GM12878 (cell line): ENCODE data around the gene COMMD1.

Experiments used
- CREM ChIP-seq: IDR thresholded peaks from 2 replicates; pipeline ENCODE4 v1.6.1; 2014; ENCODE audit warnings: antibody characterized with exemption, low read depth
- EGR1 ChIP-seq, 2 experiments: IDR thresholded peaks; 1 replicate in 1 of 2; 2 replicates in 1 of 2; pipeline ENCODE4 v1.6.1; 2011 to 2012; ENCODE audit warnings: low read depth in 2 of 2, low read length in 2 of 2, borderline replicate concordance in 1 of 2, mild to moderate bottlenecking in 1 of 2, moderate library complexity in 1 of 2

GRCh38 chr2:61988462-61989366 is 83.2 kb downstream of the COMMD1 start:
- TF ChIP-seq CREM, result no peak
- no peak for TF ChIP-seq EGR1 (IDR thresholded peaks at IDR 0.05; ENCODE audit: borderline replicate concordance in 1 of 2, low read depth in 2 of 2, low read length in 2 of 2)
